Adrenal gland (tissue), 12 donors: ENCODE measurements around the gene SLC16A13. TPM values are rescaled to one million over a fixed set of nuclear protein-coding genes. Genes with fewer than 3 reads are reported as not detected.

ENCODE experiments used
- DNase-seq, 7 donors: peaks; one replicate each; pipeline ENCODE4 v3.0.0-alpha.2; 2019 to 2020
- H3K27ac ChIP-seq, 5 donors: fragments of 200-600 bp; sonication (generic) in 4 of 5; 1 replicate in 3 of 5; 2 replicates in 2 of 5; pipeline versions ENCODE4 v1.5.1 to v1.8.0; 2016 to 2020; ENCODE audit warnings: mild to moderate bottlenecking in 1 of 5
- H3K27me3 ChIP-seq: fragments of 200-600 bp; 2 replicates; pipeline ENCODE4 v1.8.0; 2021
- H3K36me3 ChIP-seq, 2 donors: fragments of 200-600 bp; replicated peaks in 1 of 2; 1 replicate in 1 of 2; 2 replicates in 1 of 2; pipeline versions ENCODE4 v1.5.1 to v1.8.0; 2018 to 2022
- H3K4me1 ChIP-seq, 2 donors: fragments of 200-600 bp; replicated peaks in 1 of 2; 1 replicate in 1 of 2; 2 replicates in 1 of 2; pipeline versions ENCODE4 v1.5.1 to v1.8.0; 2018 to 2021
- H3K4me3 ChIP-seq, 4 donors: fragments of 200-600 bp; sonication (generic) in 3 of 4; one replicate each; pipeline ENCODE4 v1.5.1; 2016 to 2018
- H3K9me3 ChIP-seq, 3 donors: fragments of 200-600 bp; sonication (generic) in 1 of 3; replicated peaks in 1 of 3; 1 replicate in 2 of 3; 2 replicates in 1 of 3; pipeline versions ENCODE4 v1.5.1 to v1.8.0; 2016 to 2021
- CTCF ChIP-seq, 6 experiments: fragments of 450-650 bp in 4 of 6; fragments of 200-600 bp in 2 of 6; sonication (generic) in 1 of 6; IDR thresholded peaks; 1 replicate in 5 of 6; 2 replicates in 1 of 6; pipeline versions ENCODE4 v1.5.1 to v1.8.0; 2016 to 2021; ENCODE audit warnings: antibody characterized with exemption in 6 of 6, mild to moderate bottlenecking in 2 of 6, moderate library complexity in 1 of 6
- POLR2A ChIP-seq, 2 donors: fragments of 450-650 bp; IDR thresholded peaks; one replicate each; pipeline ENCODE4 v1.6.1; 2017; ENCODE audit warnings: antibody characterized with exemption in 2 of 2, mild to moderate bottlenecking in 2 of 2, moderate library complexity in 1 of 2
- WGBS, 4 donors: extraction: QIAGEN DNeasy Blood & Tissue Kit in 2 of 4; methylation state at CpG; one replicate each; pipeline versions ENCODE4 v1.1.5 to v1.1.7; 2013 to 2017; 5-methylcytosine and 5-hydroxymethylcytosine counted together
- intact Hi-C, 2 donors: fragments of 100-400 bp; cut with DNase I; formaldehyde crosslinking; loops; one replicate each; pipeline versions ENCODE4 v1.14.1 to v1.15.0; 2022 to 2023
- polyA plus RNA-seq, 3 donors: library from polyadenylated mRNA; stranded (reverse); fragments of 200-250 nt in 2 of 3; fragments of 350-450 nt in 1 of 3; fragmentation: Illumina TruSeq in 1 of 3; extraction: RNeasy Lipid Tissue Mini Kit (QIAGEN cat#74804) in 1 of 3; gene quantifications; one replicate each; pipeline ENCODE4 v1.2.3, GENCODE V29; 2013 to 2014
- total RNA-seq, 9 donors: library from RNA; depleted of rRNA in 4 of 9; stranded (reverse); fragments of >200 nt in 4 of 9; fragments of 120-200 nt in 1 of 9; fragmentation: NEBNext Ultra II Directional in 1 of 9; extraction: Animal tissue kit (Norgen Biotek cat#: 25700) in 1 of 9; gene quantifications; one replicate each; pipeline versions ENCODE4 v1.1.0 to v1.2.4, GENCODE V29; 2013 to 2023
- donor health status: healthy with polysubstance abuse.
- donor health status: Bipolar disorder and iron deficiency.
- donor health status: DM: yes; HTN: yes; CAD: no.
- donor health status: DM: no; HTN: no; CAD: no.
- donor health status: DM: no; HTN: no; CAD: no.
- donor health status: DM: yes; HTN: yes; CAD: no.

The SLC16A13 gene
- total and polyA plus RNA-seq, 12 donors = 0.84 to 3.2 (median 2.2) TPM

- peak; percentile 93 to 98 (median 96) for DNase-seq
- peak; percentile 63 to 73 for TF ChIP-seq POLR2A (IDR thresholded peaks at IDR 0.05)
- no peak for TF ChIP-seq CTCF (IDR thresholded peaks at IDR 0.05)
- WGBS, 4 donors = 29 to 61% (median 38%) methylated on average over 27 to 51 of the region's 51 CpGs
- intact Hi-C loops = loop anchor here in 1 of 2 donors (5.0 kb wide), 1 partner anchor 111 kb away; no protein-coding TSS in a partner anchor
- H3K9me3 ChIP-seq = no peaks in the 10 kb centered on the region
- no peaks in the 10 kb centered on the region for H3K27me3 ChIP-seq
- peak overlapping the region in 1 of 4 donors; percentile 23 for H3K4me3 ChIP-seq
- peaks cover 6 to 13% of the 10 kb centered on the region in 2 donors for H3K4me1 ChIP-seq
- H3K27ac ChIP-seq = peak overlapping the region; percentile 27 to 85 (median 56)
- no peaks in the 10 kb centered on the region for H3K36me3 ChIP-seq
Measured at GRCh38 chr17:7023576-7024401, 12.0 kb upstream of the SLC16A13 start.

- intact Hi-C loops = loop anchor here in 1 of 2 donors (5.0 kb wide), 1 partner anchor 112 kb away; no protein-coding TSS in a partner anchor
- WGBS, 4 donors = 69 to 80% (median 75%) methylated on average over 5 to 8 of the region's 8 CpGs
- Histone ChIP-seq H3K36me3 (no peaks in the 10 kb centered on the region), H3K4me1 (peaks cover 6 to 13% of the 10 kb centered on the region in 2 donors), H3K4me3 (no peak overlapping the region), H3K27ac (no peak overlapping the region), H3K27me3 (no peaks in the 10 kb centered on the region), H3K9me3 (no peaks in the 10 kb centered on the region)
- TF ChIP-seq CTCF (IDR thresholded peaks at IDR 0.05) = no peak
- no peak for TF ChIP-seq POLR2A (IDR thresholded peaks at IDR 0.05)
- DNase-seq = peak in 3 of 7 donors; percentile 30 to 40 (median 34)
Measured at GRCh38 chr17:7024402-7024785, 11.4 kb upstream of the SLC16A13 start.

GRCh38 chr17:7025245-7025644 is 10.6 kb upstream of the SLC16A13 start:
- Histone ChIP-seq H3K4me1 (peaks cover 3 to 13% of the 10 kb centered on the region in 2 donors), H3K9me3 (no peaks in the 10 kb centered on the region), H3K27ac (no peak overlapping the region), H3K27me3 (no peaks in the 10 kb centered on the region), H3K36me3 (no peaks in the 10 kb centered on the region), H3K4me3 (no peak overlapping the region)
- DNase-seq = no peak
- TF ChIP-seq CTCF (IDR thresholded peaks at IDR 0.05) = no peak
- TF ChIP-seq POLR2A (IDR thresholded peaks at IDR 0.05) = no peak
- intact Hi-C loops = no loop called here
- WGBS, 4 donors = 77 to 86% (median 80%) methylated on average over 1 of the region's 1 CpG; no CpG with 5 or more reads in 1 of the 4 donors

- 87 to 90% (median 88%) methylated on average over 18 to 29 of the region's 29 CpGs for whole genome bisulfite sequencing, 4 donors
- no peaks in the 10 kb centered on the region for H3K9me3 ChIP-seq
- H3K27me3 ChIP-seq = no peaks in the 10 kb centered on the region
- H3K4me3 ChIP-seq = no peak overlapping the region
- TF ChIP-seq CTCF (IDR thresholded peaks at IDR 0.05) (no peak), POLR2A (IDR thresholded peaks at IDR 0.05) (no peak)
- intact Hi-C loops = no loop called here
- no peak overlapping the region for H3K27ac ChIP-seq
- DNase-seq = no peak
- peaks cover 0 to 10% of the 10 kb centered on the region in 2 donors for H3K4me1 ChIP-seq
- no peaks in the 10 kb centered on the region for H3K36me3 ChIP-seq
Measured at GRCh38 chr17:7026471-7027115, 9.2 kb upstream of the SLC16A13 start.
